ENCODE data around the gene ANKRD44.

Gene ANKRD44

GRCh38 chr2:197259470-197259999 lies 51.0 kb downstream of the ANKRD44 start:
- TF ChIP-seq SUZ12 (IDR thresholded peaks at IDR 0.05; ENCODE audit: extremely low read depth, insufficient read depth, insufficient read length) (no peak), ZNF274 (IDR thresholded peaks at IDR 0.05; ENCODE audit: low read depth, low read length) (no peak), YY1 (IDR thresholded peaks at IDR 0.05; ENCODE audit: insufficient read depth, insufficient read length) (no peak)
- H3K4me3 ChIP-seq (ENCODE audit: insufficient read length, low read depth) = no peak overlapping the region
- no peak overlapping the region for H3K9ac ChIP-seq (ENCODE audit: insufficient read length, low read depth)
- no peak for DNase-seq (ENCODE audit: low read depth, low spot score)
- H3K36me3 ChIP-seq (ENCODE audit: insufficient read depth, insufficient read length, low read length) = no peaks in the 10 kb centered on the region
- no peaks in the 10 kb centered on the region for H3K9me3 ChIP-seq (ENCODE audit: insufficient read depth, low read length)
- H3K27me3 ChIP-seq (ENCODE audit: insufficient read depth, insufficient read length) = no peaks in the 10 kb centered on the region
- no peaks in the 10 kb centered on the region for H3K4me1 ChIP-seq (ENCODE audit: insufficient read depth, insufficient read length)

GRCh38 chr2:197258580-197258979 lies 52.0 kb downstream of the ANKRD44 start:
- H3K36me3 ChIP-seq (ENCODE audit: insufficient read depth, insufficient read length, low read length) = no peaks in the 10 kb centered on the region
- H3K9ac ChIP-seq (ENCODE audit: insufficient read length, low read depth) = no peak overlapping the region
- H3K4me1 ChIP-seq (ENCODE audit: insufficient read depth, insufficient read length) = no peaks in the 10 kb centered on the region
- H3K9me3 ChIP-seq (ENCODE audit: insufficient read depth, low read length) = no peaks in the 10 kb centered on the region
- TF ChIP-seq YY1 (IDR thresholded peaks at IDR 0.05; ENCODE audit: insufficient read depth, insufficient read length) (no peak), ZNF274 (IDR thresholded peaks at IDR 0.05; ENCODE audit: low read depth, low read length) (no peak), SUZ12 (IDR thresholded peaks at IDR 0.05; ENCODE audit: extremely low read depth, insufficient read depth, insufficient read length) (no peak)
- no peak for DNase-seq (ENCODE audit: low read depth, low spot score)
- no peak overlapping the region for H3K4me3 ChIP-seq (ENCODE audit: insufficient read length, low read depth)
- no peaks in the 10 kb centered on the region for H3K27me3 ChIP-seq (ENCODE audit: insufficient read depth, insufficient read length)

GRCh38 chr2:197256547-197257170 lies 53.9 kb downstream of the ANKRD44 start:
- no peaks in the 10 kb centered on the region for H3K27me3 ChIP-seq (ENCODE audit: insufficient read depth, insufficient read length)
- no peak overlapping the region for H3K4me3 ChIP-seq (ENCODE audit: insufficient read length, low read depth)
- no peaks in the 10 kb centered on the region for H3K9me3 ChIP-seq (ENCODE audit: insufficient read depth, low read length)
- no peaks in the 10 kb centered on the region for H3K36me3 ChIP-seq (ENCODE audit: insufficient read depth, insufficient read length, low read length)
- no peak overlapping the region for H3K9ac ChIP-seq (ENCODE audit: insufficient read length, low read depth)
- no peak for DNase-seq (ENCODE audit: low read depth, low spot score)
- H3K4me1 ChIP-seq (ENCODE audit: insufficient read depth, insufficient read length) = no peaks in the 10 kb centered on the region
- TF ChIP-seq ZNF274 (IDR thresholded peaks at IDR 0.05; ENCODE audit: low read depth, low read length) (no peak), SUZ12 (IDR thresholded peaks at IDR 0.05; ENCODE audit: extremely low read depth, insufficient read depth, insufficient read length) (no peak), YY1 (IDR thresholded peaks at IDR 0.05; ENCODE audit: insufficient read depth, insufficient read length) (no peak)

GRCh38 chr2:197256021-197256420 lies 54.6 kb downstream of the ANKRD44 start:
- H3K9me3 ChIP-seq (ENCODE audit: insufficient read depth, low read length) = no peaks in the 10 kb centered on the region
- H3K4me1 ChIP-seq (ENCODE audit: insufficient read depth, insufficient read length) = no peaks in the 10 kb centered on the region
- no peak overlapping the region for H3K4me3 ChIP-seq (ENCODE audit: insufficient read length, low read depth)
- no peaks in the 10 kb centered on the region for H3K27me3 ChIP-seq (ENCODE audit: insufficient read depth, insufficient read length)
- DNase-seq (ENCODE audit: low read depth, low spot score) = no peak
- TF ChIP-seq YY1 (IDR thresholded peaks at IDR 0.05; ENCODE audit: insufficient read depth, insufficient read length) (no peak), SUZ12 (IDR thresholded peaks at IDR 0.05; ENCODE audit: extremely low read depth, insufficient read depth, insufficient read length) (no peak), ZNF274 (IDR thresholded peaks at IDR 0.05; ENCODE audit: low read depth, low read length) (no peak)
- H3K36me3 ChIP-seq (ENCODE audit: insufficient read depth, insufficient read length, low read length) = no peaks in the 10 kb centered on the region
- no peak overlapping the region for H3K9ac ChIP-seq (ENCODE audit: insufficient read length, low read depth)

- no peaks in the 10 kb centered on the region for H3K9me3 ChIP-seq (ENCODE audit: insufficient read depth, low read length)
- no peak overlapping the region for H3K4me3 ChIP-seq (ENCODE audit: insufficient read length, low read depth)
- no peak overlapping the region for H3K9ac ChIP-seq (ENCODE audit: insufficient read length, low read depth)
- H3K36me3 ChIP-seq (ENCODE audit: insufficient read depth, insufficient read length, low read length) = no peaks in the 10 kb centered on the region
- H3K4me1 ChIP-seq (ENCODE audit: insufficient read depth, insufficient read length) = no peaks in the 10 kb centered on the region
- no peak for DNase-seq (ENCODE audit: low read depth, low spot score)
- H3K27me3 ChIP-seq (ENCODE audit: insufficient read depth, insufficient read length) = no peaks in the 10 kb centered on the region
- TF ChIP-seq SUZ12 (IDR thresholded peaks at IDR 0.05; ENCODE audit: extremely low read depth, insufficient read depth, insufficient read length) = no peak
- TF ChIP-seq ZNF274 (IDR thresholded peaks at IDR 0.05; ENCODE audit: low read depth, low read length) = no peak
- no peak for TF ChIP-seq YY1 (IDR thresholded peaks at IDR 0.05; ENCODE audit: insufficient read depth, insufficient read length)
Observed at GRCh38 chr2:197255543-197255942, 55.0 kb downstream of the ANKRD44 start.

- H3K4me1 ChIP-seq (ENCODE audit: insufficient read depth, insufficient read length) = no peaks in the 10 kb centered on the region
- TF ChIP-seq SUZ12 (IDR thresholded peaks at IDR 0.05; ENCODE audit: extremely low read depth, insufficient read depth, insufficient read length) (no peak), ZNF274 (IDR thresholded peaks at IDR 0.05; ENCODE audit: low read depth, low read length) (no peak), YY1 (IDR thresholded peaks at IDR 0.05; ENCODE audit: insufficient read depth, insufficient read length) (no peak)
- no peaks in the 10 kb centered on the region for H3K9me3 ChIP-seq (ENCODE audit: insufficient read depth, low read length)
- no peak overlapping the region for H3K9ac ChIP-seq (ENCODE audit: insufficient read length, low read depth)
- no peak overlapping the region for H3K4me3 ChIP-seq (ENCODE audit: insufficient read length, low read depth)
- DNase-seq (ENCODE audit: low read depth, low spot score) = no peak
- H3K36me3 ChIP-seq (ENCODE audit: insufficient read depth, insufficient read length, low read length) = no peaks in the 10 kb centered on the region
- H3K27me3 ChIP-seq (ENCODE audit: insufficient read depth, insufficient read length) = no peaks in the 10 kb centered on the region
Observed at GRCh38 chr2:197254776-197255530, 55.6 kb downstream of the ANKRD44 start.

GRCh38 chr2:197251576-197251975 lies 59.0 kb downstream of the ANKRD44 start:
- TF ChIP-seq YY1 (IDR thresholded peaks at IDR 0.05; ENCODE audit: insufficient read depth, insufficient read length) (no peak), ZNF274 (IDR thresholded peaks at IDR 0.05; ENCODE audit: low read depth, low read length) (no peak), SUZ12 (IDR thresholded peaks at IDR 0.05; ENCODE audit: extremely low read depth, insufficient read depth, insufficient read length) (no peak)
- H3K27me3 ChIP-seq (ENCODE audit: insufficient read depth, insufficient read length) = no peaks in the 10 kb centered on the region
- DNase-seq (ENCODE audit: low read depth, low spot score) = no peak

More at GRCh38 chr2:197251576-197251975, 59.0 kb downstream of the ANKRD44 start:
- H3K4me3 ChIP-seq (ENCODE audit: insufficient read length, low read depth) = no peak overlapping the region
- no peak overlapping the region for H3K9ac ChIP-seq (ENCODE audit: insufficient read length, low read depth)
- H3K4me1 ChIP-seq (ENCODE audit: insufficient read depth, insufficient read length) = no peaks in the 10 kb centered on the region
- no peaks in the 10 kb centered on the region for H3K9me3 ChIP-seq (ENCODE audit: insufficient read depth, low read length)
- H3K36me3 ChIP-seq (ENCODE audit: insufficient read depth, insufficient read length, low read length) = no peaks in the 10 kb centered on the region
